T47D (cell line): ENCODE results near the gene RNASEL.
A peak's percentile ranks its signal among the peaks of the same experiment; 100 is the strongest.

Experiments
- DNase-seq, 2 experiments: peaks; one replicate each; pipeline versions ENCODE4 v3.0.0 to v3.0.0-alpha.2; 2011 to 2012; ENCODE audit warnings: low read depth in 1 of 2, low spot score in 1 of 2
- JUND ChIP-seq: IDR thresholded peaks from 2 replicates; pipeline ENCODE4 v1.6.1; 2012; ENCODE audit warnings: low read depth
- in situ Hi-C: cut with HindIII; loops from 2 replicates; pipeline ENCODE4 v1.10.0; 2016; ENCODE audit warnings: low sequenced_read_pairs, low pct_unique_long_range_greater_than_20kb

The RNASEL gene

DNA sequence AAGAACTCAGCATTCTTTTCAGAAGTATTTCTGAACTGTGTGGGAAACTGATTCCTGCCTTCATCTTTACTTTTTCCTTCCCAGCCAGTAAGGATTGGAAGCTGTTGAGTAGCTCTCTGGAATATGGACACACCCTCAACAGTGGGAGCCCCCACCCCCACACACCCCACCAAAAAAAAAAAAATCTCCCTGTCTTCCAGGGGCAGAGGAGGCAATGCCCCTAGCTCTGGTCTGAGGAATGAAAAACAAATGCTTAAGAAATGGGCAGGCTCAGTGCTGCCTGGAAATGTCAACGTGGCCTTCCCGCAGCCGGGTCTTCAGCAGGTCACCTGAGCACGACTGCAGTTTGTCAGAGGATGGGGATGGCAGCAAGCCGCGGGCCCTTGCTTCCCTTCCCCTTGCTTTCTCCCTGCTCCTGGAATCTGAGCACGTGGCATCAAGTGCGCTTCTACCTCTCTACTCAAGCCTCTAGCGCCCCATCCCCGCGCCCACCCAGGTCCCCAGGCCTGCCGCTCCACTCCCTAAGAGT lies 14.7 kb upstream of the RNASEL start:
- no peak for TF ChIP-seq JUND
- in situ Hi-C loops = no loop called here
- peak in 1 of 2 experiments; percentile 34 for DNase-seq

DNA sequence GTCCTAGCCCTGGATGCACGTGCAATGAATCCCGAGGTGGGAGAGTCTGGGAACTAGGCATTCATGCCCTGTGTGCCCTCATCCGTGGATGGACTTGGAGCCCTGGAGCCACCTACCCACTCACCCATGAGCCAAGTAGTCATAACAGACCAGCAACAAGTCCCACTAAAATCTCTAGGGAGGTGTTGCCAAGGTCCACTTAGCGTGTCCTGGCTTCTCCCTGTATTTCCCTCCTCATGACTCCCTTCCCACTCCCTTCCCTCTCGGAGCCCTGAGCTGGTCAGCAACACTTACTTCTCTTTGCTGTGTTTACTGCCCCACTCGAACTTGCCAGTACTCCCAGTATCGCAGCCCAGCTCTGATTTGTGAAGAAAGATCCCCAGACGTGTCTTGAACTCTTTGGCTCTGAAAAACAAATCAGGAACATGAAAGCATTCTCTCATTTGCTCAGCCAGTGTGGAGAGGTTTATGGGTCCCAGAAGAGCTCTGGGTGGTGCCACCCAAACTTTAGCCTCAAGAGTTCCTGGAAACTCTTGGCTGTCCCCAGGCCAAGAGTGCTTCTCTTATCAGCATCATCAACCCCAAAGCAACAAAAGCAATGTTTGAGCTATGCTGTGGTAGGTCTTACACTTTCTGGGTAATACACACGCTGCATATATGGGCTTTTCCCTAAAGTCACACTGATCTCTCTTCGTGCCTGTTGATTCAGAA lies 14.0 kb upstream of the RNASEL start:
- no peak for TF ChIP-seq JUND
- peak in 1 of 2 experiments; percentile 53 for DNase-seq
- in situ Hi-C loops = no loop called here

DNA sequence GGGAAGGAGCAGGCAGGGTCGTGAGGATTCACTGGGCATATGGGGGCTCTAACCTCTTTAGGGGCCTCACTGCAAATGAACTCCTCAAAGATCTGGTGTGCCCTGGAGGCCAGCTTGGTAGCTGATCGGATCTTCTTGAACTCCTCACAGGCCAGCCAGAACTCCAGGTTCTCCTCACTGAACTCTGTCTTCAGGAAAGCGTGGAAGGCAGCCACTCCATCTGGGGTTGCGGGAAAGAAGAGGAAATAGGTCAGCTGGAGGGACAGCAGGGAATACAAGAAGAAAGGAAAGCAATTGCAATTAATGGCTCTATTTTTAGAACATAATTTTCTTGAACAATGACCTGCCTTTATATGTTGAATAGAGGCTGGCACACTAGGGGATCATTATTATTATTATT lies 12.9 kb upstream of the RNASEL start:
- in situ Hi-C loops = no loop called here
- DNase-seq = no peak
- no peak for TF ChIP-seq JUND

DNA sequence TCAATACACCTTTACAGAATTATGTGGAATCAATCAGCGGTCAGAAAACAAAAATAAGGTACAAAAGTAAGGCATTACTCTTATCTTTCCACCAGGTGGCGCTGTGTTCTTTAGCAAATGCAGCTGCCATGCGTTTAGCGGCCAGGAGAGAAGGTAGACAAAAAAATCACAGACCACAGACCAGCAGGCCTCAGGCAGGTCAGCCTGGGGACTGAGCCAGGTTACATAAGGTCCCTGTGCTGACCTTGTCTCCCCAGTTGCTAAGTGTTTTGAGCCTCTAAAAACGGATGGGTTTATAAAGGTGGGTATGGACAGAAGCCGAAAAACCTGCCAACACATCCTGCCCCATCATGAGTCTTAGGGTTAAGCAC lies 12.3 kb upstream of the RNASEL start:
- in situ Hi-C loops = no loop called here
- DNase-seq = peak; percentile 76 to 90
- TF ChIP-seq JUND = no peak

DNA sequence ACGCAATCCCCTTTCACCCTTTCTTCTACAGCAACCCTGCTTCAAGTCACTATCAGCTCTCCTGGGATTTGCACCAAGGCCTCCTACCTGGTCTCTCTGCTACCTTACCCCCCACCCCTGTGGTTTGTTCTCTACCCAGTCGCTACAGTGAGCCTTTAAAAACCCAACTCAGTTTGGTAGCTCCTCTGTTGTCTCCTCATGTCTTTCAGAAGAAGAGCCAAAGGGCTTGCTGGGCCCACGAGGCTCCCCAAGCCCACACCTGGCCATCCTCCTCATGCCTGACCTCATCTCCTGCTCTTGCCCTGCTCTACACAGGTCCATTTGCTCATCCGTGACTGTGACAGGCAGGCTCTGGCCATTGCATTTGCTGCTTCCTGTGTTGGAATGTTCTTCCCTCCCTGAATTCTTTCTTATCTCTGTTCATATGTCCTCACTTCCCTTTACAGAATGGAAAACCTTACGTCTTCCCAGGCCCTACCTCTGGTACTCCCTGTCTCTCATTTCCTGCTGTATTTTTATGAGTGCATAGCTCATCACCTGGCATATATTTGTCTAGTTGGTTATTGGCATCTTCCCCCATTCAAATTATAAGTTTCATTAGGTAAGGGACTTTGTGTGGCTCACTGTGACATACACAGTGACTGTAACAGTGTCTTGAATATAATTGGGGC lies 11.8 kb upstream of the RNASEL start:
- in situ Hi-C loops = no loop called here
- TF ChIP-seq JUND = no peak
- no peak for DNase-seq

DNA sequence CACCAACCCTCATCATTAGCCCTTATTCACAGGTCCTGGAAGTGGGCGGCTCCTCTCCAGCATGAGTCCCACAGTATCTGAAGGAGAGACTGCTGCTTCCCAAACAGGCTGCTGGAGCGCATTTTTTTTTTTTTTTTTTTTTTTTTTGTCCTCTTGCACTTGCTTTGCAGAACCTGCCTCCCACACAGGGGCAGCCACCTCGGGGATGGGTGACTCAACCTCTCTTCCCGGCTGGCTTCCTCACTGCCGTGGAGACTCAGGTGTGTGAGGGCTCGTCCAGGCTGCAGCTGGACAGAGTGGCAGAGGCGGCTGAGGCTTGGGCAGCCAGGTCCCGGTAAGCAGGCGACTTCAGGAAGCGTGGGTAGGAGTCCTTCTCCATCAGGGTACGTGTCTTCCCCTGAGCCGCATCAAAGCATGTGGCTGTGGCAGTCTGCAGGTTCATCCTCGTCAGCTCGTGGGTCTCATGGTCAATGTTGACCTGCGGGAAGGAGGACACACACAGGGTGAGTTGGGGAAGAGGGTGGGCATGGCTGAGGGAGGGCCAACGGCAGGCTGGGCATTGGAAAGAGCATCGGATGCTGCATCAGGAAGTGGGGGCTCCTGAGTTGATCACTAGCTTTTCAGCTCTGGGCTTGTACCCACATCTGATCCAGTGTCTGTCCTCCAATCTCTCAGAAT lies 11.1 kb upstream of the RNASEL start:
- no peak for DNase-seq
- no peak for TF ChIP-seq JUND
- in situ Hi-C loops = no loop called here

DNA sequence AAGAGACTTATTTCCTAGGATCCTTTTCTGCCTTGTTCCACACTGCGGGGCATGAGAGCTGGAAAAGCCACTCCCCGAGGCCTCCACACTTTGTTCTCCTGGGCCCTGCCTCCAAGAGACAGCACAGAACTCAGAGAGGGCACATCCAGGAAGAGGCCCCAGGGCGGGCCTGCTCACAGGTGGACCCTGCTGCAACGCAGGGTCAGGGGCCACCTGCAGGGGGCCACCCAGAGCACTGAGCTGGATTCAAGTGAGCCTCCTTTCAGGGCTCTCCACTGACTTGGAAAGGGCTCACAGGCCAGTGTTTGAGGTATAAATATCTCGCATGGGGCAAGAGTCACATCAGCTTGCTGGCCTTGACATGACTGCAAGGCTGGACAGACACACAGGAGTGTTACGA lies 10.3 kb upstream of the RNASEL start:
- in situ Hi-C loops = no loop called here
- no peak for TF ChIP-seq JUND
- peak in 1 of 2 experiments; percentile 37 for DNase-seq

DNA sequence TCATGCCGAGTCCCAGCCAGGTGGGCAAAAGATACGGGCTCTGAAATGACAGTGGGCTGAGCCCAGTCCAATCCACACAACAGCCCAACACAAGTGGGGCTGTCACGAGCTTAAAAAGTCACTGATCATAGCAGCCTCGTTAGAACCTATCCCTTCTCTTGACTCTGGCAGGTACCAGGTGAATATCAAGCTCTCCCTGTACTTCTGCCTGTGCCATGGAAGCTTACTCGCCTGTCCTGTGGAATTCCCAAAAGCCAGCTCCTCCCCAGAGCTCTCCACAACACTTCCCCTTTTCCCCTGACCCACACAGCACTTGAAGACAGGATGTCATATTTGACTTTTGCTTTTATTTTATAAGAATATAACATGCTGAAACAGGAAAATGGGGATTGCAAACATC lies 9.2 kb upstream of the RNASEL start:
- no peak for DNase-seq
- in situ Hi-C loops = no loop called here
- no peak for TF ChIP-seq JUND

DNA sequence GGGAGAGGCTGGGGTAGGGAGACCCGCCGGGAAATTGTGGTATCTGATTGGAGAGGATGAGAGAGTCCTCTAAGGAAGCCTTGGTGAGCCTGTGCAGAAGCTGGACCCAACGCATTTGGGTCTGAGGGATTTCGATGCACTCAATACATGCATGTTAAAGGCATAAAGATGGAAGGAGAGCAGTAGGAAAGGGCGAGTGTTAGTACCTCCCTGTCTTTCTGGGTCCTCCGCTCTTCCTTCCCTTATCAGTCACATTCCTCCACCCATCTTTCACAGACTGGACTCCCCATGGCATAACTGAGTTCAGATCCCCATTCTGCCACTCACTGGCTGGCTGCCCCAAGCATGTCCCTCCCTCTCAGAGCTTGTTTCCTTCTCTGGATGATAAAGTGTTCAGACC lies 7.9 kb upstream of the RNASEL start:
- TF ChIP-seq JUND = no peak
- in situ Hi-C loops = no loop called here
- DNase-seq = no peak

DNA sequence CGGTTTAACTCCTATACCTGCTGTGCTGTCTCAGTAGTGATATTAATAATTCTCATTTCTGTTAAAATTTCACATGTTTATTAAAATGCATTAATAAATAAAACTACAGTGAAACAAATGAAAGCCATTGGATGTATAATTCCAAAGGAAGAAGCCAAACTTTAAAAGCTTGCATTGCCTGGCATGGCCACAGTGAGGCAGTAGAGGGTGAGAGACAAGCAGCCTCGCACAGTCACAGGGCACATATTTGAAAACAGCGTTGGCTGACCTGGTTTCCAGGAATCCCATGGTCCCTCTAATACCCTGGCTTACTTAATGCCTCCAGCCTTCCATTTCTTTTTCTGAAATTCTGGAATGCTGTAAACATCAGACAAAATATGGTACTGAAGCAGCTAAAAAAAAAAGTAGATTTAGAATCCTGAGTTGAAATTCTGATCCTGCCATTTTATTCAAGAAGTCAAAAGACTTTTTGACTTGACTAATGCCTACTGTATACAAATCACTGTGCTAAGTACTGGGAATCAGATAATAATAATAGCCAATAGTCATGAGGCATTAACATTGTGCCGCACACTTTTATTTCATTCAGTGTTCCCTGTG lies 6.7 kb upstream of the RNASEL start:
- TF ChIP-seq JUND = no peak
- in situ Hi-C loops = no loop called here
- DNase-seq = peak; percentile 49 to 78

DNA sequence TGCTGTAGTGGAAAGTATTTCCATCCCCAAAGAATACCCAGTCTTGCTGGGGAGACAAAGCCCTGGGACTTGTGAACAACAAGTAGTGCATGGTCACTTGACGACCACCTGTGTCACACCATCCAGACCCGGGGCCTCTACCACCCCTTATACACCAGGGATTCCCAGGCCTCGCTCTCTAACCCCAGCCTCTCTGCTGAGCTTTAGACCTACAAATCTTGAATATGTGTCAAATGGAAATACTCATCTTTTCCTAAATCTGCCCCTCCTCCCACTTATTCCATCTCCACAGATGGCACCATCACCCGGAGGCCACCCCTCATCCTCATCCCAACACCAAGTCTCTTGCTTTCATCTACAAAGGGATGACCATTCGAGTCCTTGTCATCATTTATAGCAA lies 875 bp upstream of the RNASEL start:
- in situ Hi-C loops = no loop called here
- no peak for TF ChIP-seq JUND
- DNase-seq = no peak

DNA sequence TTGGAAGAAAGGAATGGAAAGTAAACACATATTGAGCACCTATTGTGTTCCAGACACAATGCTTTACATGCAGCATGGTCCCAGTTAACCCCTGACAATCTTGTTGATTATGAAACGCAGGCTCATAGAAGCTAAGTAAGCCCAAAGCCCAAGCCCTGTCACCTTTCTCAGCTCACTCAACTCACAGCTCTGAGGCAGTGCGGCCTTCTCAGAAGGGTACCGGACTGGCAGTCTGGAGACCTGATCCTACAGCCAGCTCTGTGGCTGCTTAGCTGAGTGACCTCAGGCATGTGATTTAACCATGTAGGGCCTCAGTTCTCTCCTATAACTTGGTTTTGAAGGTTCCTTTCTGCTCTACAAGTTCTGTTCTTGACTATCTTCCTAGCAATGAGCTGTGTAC lies 464 bp upstream of the RNASEL start:
- no peak for TF ChIP-seq JUND
- in situ Hi-C loops = no loop called here
- DNase-seq = no peak
